GM12891 (cell line): ENCODE data around the gene LAMB4.

Source experiments
- POLR2A ChIP-seq: IDR thresholded peaks from 2 replicates; pipeline ENCODE4 v1.6.1; 2011; ENCODE audit warnings: low read depth, low read length, control low read depth
- POLR2AphosphoS5 ChIP-seq: IDR thresholded peaks from 2 replicates; pipeline ENCODE4 v1.6.1; 2011; ENCODE audit warnings: low read depth, low read length, control low read depth

GRCh38 chr7:108128514-108128913 lies 1.6 kb downstream of the LAMB4 start:
- no peak for TF ChIP-seq POLR2A
- TF ChIP-seq POLR2AphosphoS5: no peak
